HEK293 (cell line): ENCODE data around the gene ELF3.

Source experiments
- CTCF ChIA-PET: fragments of 350-600 bp; formaldehyde crosslinking; extraction: SDS; loops from one replicate; lab custom pipeline; 2021; ENCODE audit warnings: antibody characterized with exemption; lab: Yijun Ruan, JAX
- POLR2A ChIA-PET: fragments of 300-600 bp; formaldehyde crosslinking; extraction: SDS; loops from one replicate; lab custom pipeline; 2020; ENCODE audit warnings: antibody characterized with exemption, inconsistent platforms; lab: Yijun Ruan, JAX
- H3K27ac ChIP-seq: fragments of 200-500 bp; sonication (Bioruptor generic); 2 replicates; pipeline ENCODE4 v1.5.1; 2014; ENCODE audit warnings: low read depth, low read length, control low read depth, inconsistent platforms; ENCODE audit errors: extremely low read depth
- H3K36me3 ChIP-seq, 2 experiments: fragments of 200-500 bp in 1 of 2; sonication (Bioruptor generic) in 1 of 2; 1 replicate in 1 of 2; 2 replicates in 1 of 2; pipeline ENCODE4 v1.5.1; 2014 to 2017; ENCODE audit warnings: inconsistent platforms in 2 of 2, low read length in 2 of 2; ENCODE audit not compliant: control insufficient read depth in 2 of 2, insufficient read depth in 1 of 2
- H3K4me1 ChIP-seq: fragments of 200-500 bp; sonication (Bioruptor generic); 2 replicates; pipeline ENCODE4 v1.5.1; 2014; ENCODE audit warnings: mild to moderate bottlenecking, low read length, inconsistent platforms; ENCODE audit not compliant: control insufficient read depth, insufficient read depth
- H3K4me3 ChIP-seq: 2 replicates; pipeline ENCODE4 v1.5.1; 2011; ENCODE audit warnings: low read depth, mild to moderate bottlenecking, control low read depth, low read length, moderate library complexity
- H3K9me3 ChIP-seq: fragments of 200-500 bp; sonication (Bioruptor generic); 2 replicates; pipeline ENCODE4 v1.5.1; 2014; ENCODE audit warnings: low read depth, low read length, inconsistent platforms; ENCODE audit not compliant: control insufficient read depth, insufficient read depth
- GLIS1 ChIP-seq: fragments of 450-650 bp; formaldehyde crosslinking; IDR thresholded peaks from 2 replicates; pipeline ENCODE4 v1.5.1; 2016; ENCODE audit warnings: missing biosample characterization, missing genetic modification characterization
- IKZF3 ChIP-seq: fragments of 450-650 bp; IDR thresholded peaks from 2 replicates; pipeline ENCODE4 v1.5.0; 2018; ENCODE audit warnings: missing biosample characterization, mild to moderate bottlenecking, missing genetic modification characterization, moderate library complexity
- KLF1 ChIP-seq: fragments of 450-650 bp; formaldehyde crosslinking; IDR thresholded peaks from 2 replicates; pipeline ENCODE4 v1.5.1; 2016; ENCODE audit warnings: missing biosample characterization, missing genetic modification characterization
- KLF10 ChIP-seq: fragments of 450-650 bp; IDR thresholded peaks from 2 replicates; pipeline ENCODE4 v1.5.1; 2018; ENCODE audit warnings: missing biosample characterization, mild to moderate bottlenecking, missing genetic modification characterization
- KLF7 ChIP-seq: fragments of 450-650 bp; formaldehyde crosslinking; IDR thresholded peaks from 2 replicates; pipeline ENCODE4 v1.5.1; 2016; ENCODE audit warnings: missing biosample characterization, missing genetic modification characterization, borderline replicate concordance
- KLF8 ChIP-seq: fragments of 450-650 bp; formaldehyde crosslinking; IDR thresholded peaks from 2 replicates; pipeline ENCODE4 v1.5.1; 2016; ENCODE audit warnings: missing biosample characterization, missing genetic modification characterization
- PATZ1 ChIP-seq: fragments of 450-650 bp; formaldehyde crosslinking; IDR thresholded peaks from 2 replicates; pipeline ENCODE4 v1.5.1; 2016; ENCODE audit warnings: missing biosample characterization, missing genetic modification characterization
- ZFP41 ChIP-seq: fragments of 450-650 bp; formaldehyde crosslinking; IDR thresholded peaks from 2 replicates; pipeline ENCODE4 v1.5.1; 2016; ENCODE audit warnings: missing biosample characterization, missing genetic modification characterization, borderline replicate concordance
- ZFP69B ChIP-seq: fragments of 450-650 bp; formaldehyde crosslinking; IDR thresholded peaks from 2 replicates; pipeline ENCODE4 v1.5.1; 2016; ENCODE audit warnings: missing biosample characterization, missing genetic modification characterization
- ZIC2 ChIP-seq: fragments of 450-650 bp; formaldehyde crosslinking; IDR thresholded peaks from 2 replicates; pipeline ENCODE4 v1.5.1; 2016; ENCODE audit warnings: missing biosample characterization, missing genetic modification characterization
- ZNF10 ChIP-seq: fragments of 450-650 bp; formaldehyde crosslinking; IDR thresholded peaks from 2 replicates; pipeline ENCODE4 v1.5.1; 2017; ENCODE audit warnings: missing biosample characterization, missing genetic modification characterization
- ZNF214 ChIP-seq: fragments of 450-650 bp; formaldehyde crosslinking; IDR thresholded peaks from 2 replicates; pipeline ENCODE4 v1.5.1; 2017; ENCODE audit warnings: missing biosample characterization, mild to moderate bottlenecking, missing genetic modification characterization, borderline replicate concordance
- ZNF473 ChIP-seq: fragments of 450-650 bp; formaldehyde crosslinking; IDR thresholded peaks from 2 replicates; pipeline ENCODE4 v1.5.1; 2017; ENCODE audit warnings: missing biosample characterization, missing genetic modification characterization
- ZNF488 ChIP-seq: fragments of 450-650 bp; formaldehyde crosslinking; IDR thresholded peaks from 2 replicates; pipeline ENCODE4 v1.5.1; 2016; ENCODE audit warnings: missing biosample characterization, missing genetic modification characterization
- ZNF560 ChIP-seq: fragments of 450-650 bp; formaldehyde crosslinking; IDR thresholded peaks from 2 replicates; pipeline ENCODE4 v1.5.1; 2017; ENCODE audit warnings: missing biosample characterization, missing genetic modification characterization, borderline replicate concordance
- ZNF561 ChIP-seq: fragments of 450-650 bp; IDR thresholded peaks from 2 replicates; pipeline ENCODE4 v1.5.1; 2018; ENCODE audit warnings: missing biosample characterization, missing genetic modification characterization, borderline replicate concordance
- ZNF571 ChIP-seq: fragments of 450-650 bp; formaldehyde crosslinking; IDR thresholded peaks from 2 replicates; pipeline ENCODE4 v1.5.0; 2017; ENCODE audit warnings: missing biosample characterization, missing genetic modification characterization
- ZNF600 ChIP-seq: fragments of 450-650 bp; formaldehyde crosslinking; IDR thresholded peaks from 2 replicates; pipeline ENCODE4 v1.5.1; 2016; ENCODE audit warnings: missing biosample characterization, missing genetic modification characterization
- ZNF792 ChIP-seq: fragments of 450-650 bp; formaldehyde crosslinking; IDR thresholded peaks from 2 replicates; pipeline ENCODE4 v1.5.1; 2016; ENCODE audit warnings: missing biosample characterization, missing genetic modification characterization
- ZNF843 ChIP-seq: fragments of 450-650 bp; formaldehyde crosslinking; IDR thresholded peaks from 2 replicates; pipeline ENCODE4 v1.5.1; 2016; ENCODE audit warnings: missing biosample characterization, missing genetic modification characterization
- ZSCAN23 ChIP-seq: fragments of 450-650 bp; formaldehyde crosslinking; IDR thresholded peaks from 2 replicates; pipeline ENCODE4 v1.5.1; 2016; ENCODE audit warnings: missing biosample characterization, missing genetic modification characterization
- TF ChIP-seq, protein P1 (sequence below): fragments of 450-650 bp; formaldehyde crosslinking; IDR thresholded peaks from 2 replicates; pipeline ENCODE4 v1.5.1; 2016; ENCODE audit warnings: missing biosample characterization, missing genetic modification characterization
- TF ChIP-seq, protein P2 (sequence below): fragments of 450-650 bp; formaldehyde crosslinking; IDR thresholded peaks from 2 replicates; pipeline ENCODE4 v1.5.1; 2016; ENCODE audit warnings: missing biosample characterization, missing genetic modification characterization
- TF ChIP-seq, protein P3 (sequence below): fragments of 450-650 bp; formaldehyde crosslinking; IDR thresholded peaks from 2 replicates; pipeline ENCODE4 v1.5.1; 2016; ENCODE audit warnings: missing biosample characterization, missing genetic modification characterization

Gene ELF3

GRCh38 chr1:202018468-202019234 is 8.3 kb downstream of the ELF3 start:
- POLR2A ChIA-PET = interaction anchor here (1.5 to 2.2 kb wide), 3 partner anchors 16 to 87 kb away, joined by 4 to 6 read pairs (median 5); no protein-coding TSS in a partner anchor
- Histone ChIP-seq H3K36me3 (no peaks in the 10 kb centered on the region), H3K4me1 (peaks cover 18% of the 10 kb centered on the region), H3K9me3 (no peaks in the 10 kb centered on the region), H3K4me3 (no peak overlapping the region), H3K27ac (peak overlapping the region; percentile 29; the same call in 1 of the 2 replicates)
- CTCF ChIA-PET = interaction anchor here (1.0 kb wide), 2 partner anchors 10 to 105 kb away, joined by 3 read pairs; no protein-coding TSS in a partner anchor
- peak; percentile 56; the same call in 1 of the 2 replicates for TF ChIP-seq ZNF600 (tag by site-specific recombination)
- TF ChIP-seq ZSCAN23 (tag by site-specific recombination) = no peak
- TF ChIP-seq KLF10 (tag by site-specific recombination) = no peak
- TF ChIP-seq, protein P1, sequence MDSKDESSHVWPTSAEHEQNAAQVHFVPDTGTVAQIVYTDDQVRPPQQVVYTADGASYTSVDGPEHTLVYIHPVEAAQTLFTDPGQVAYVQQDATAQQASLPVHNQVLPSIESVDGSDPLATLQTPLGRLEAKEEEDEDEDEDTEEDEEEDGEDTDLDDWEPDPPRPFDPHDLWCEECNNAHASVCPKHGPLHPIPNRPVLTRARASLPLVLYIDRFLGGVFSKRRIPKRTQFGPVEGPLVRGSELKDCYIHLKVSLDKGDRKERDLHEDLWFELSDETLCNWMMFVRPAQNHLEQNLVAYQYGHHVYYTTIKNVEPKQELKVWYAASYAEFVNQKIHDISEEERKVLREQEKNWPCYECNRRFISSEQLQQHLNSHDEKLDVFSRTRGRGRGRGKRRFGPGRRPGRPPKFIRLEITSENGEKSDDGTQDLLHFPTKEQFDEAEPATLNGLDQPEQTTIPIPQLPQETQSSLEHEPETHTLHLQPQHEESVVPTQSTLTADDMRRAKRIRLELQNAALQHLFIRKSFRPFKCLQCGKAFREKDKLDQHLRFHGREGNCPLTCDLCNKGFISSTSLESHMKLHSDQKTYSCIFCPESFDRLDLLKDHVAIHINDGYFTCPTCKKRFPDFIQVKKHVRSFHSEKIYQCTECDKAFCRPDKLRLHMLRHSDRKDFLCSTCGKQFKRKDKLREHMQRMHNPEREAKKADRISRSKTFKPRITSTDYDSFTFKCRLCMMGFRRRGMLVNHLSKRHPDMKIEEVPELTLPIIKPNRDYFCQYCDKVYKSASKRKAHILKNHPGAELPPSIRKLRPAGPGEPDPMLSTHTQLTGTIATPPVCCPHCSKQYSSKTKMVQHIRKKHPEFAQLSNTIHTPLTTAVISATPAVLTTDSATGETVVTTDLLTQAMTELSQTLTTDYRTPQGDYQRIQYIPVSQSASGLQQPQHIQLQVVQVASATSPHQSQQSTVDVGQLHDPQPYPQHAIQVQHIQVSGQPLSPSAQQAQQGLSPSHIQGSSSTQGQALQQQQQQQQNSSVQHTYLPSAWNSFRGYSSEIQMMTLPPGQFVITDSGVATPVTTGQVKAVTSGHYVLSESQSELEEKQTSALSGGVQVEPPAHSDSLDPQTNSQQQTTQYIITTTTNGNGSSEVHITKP (tag by site-specific recombination) = 0 out of 2 replicates have a peak, but pooled peaks have one; percentile 28
- no peak for TF ChIP-seq ZFP69B (tag by site-specific recombination)
- TF ChIP-seq ZNF561 = no peak
- TF ChIP-seq ZNF488 (tag by site-specific recombination) = no peak
- peak; percentile 28; the same call in 1 of the 2 replicates for TF ChIP-seq IKZF3 (tag by site-specific recombination)
- no peak for TF ChIP-seq ZNF473
- TF ChIP-seq KLF8 (tag by site-specific recombination) = 0 out of 2 replicates have a peak, but pooled peaks have one; percentile 27
- TF ChIP-seq ZNF560 (tag by site-specific recombination) = no peak
- no peak for TF ChIP-seq ZNF10 (tag by site-specific recombination)
- TF ChIP-seq ZNF843 (tag by site-specific recombination) = 0 out of 2 replicates have a peak, but pooled peaks have one; percentile 8
- no peak for TF ChIP-seq ZFP41 (tag by site-specific recombination)
- TF ChIP-seq, protein P2, sequence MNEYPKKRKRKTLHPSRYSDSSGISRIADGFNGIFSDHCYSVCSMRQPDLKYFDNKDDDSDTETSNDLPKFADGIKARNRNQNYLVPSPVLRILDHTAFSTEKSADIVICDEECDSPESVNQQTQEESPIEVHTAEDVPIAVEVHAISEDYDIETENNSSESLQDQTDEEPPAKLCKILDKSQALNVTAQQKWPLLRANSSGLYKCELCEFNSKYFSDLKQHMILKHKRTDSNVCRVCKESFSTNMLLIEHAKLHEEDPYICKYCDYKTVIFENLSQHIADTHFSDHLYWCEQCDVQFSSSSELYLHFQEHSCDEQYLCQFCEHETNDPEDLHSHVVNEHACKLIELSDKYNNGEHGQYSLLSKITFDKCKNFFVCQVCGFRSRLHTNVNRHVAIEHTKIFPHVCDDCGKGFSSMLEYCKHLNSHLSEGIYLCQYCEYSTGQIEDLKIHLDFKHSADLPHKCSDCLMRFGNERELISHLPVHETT (tag by site-specific recombination) = no peak
- TF ChIP-seq PATZ1 (tag by site-specific recombination) = peak; percentile 62; the same call in 1 of the 2 replicates
- TF ChIP-seq, protein P3, sequence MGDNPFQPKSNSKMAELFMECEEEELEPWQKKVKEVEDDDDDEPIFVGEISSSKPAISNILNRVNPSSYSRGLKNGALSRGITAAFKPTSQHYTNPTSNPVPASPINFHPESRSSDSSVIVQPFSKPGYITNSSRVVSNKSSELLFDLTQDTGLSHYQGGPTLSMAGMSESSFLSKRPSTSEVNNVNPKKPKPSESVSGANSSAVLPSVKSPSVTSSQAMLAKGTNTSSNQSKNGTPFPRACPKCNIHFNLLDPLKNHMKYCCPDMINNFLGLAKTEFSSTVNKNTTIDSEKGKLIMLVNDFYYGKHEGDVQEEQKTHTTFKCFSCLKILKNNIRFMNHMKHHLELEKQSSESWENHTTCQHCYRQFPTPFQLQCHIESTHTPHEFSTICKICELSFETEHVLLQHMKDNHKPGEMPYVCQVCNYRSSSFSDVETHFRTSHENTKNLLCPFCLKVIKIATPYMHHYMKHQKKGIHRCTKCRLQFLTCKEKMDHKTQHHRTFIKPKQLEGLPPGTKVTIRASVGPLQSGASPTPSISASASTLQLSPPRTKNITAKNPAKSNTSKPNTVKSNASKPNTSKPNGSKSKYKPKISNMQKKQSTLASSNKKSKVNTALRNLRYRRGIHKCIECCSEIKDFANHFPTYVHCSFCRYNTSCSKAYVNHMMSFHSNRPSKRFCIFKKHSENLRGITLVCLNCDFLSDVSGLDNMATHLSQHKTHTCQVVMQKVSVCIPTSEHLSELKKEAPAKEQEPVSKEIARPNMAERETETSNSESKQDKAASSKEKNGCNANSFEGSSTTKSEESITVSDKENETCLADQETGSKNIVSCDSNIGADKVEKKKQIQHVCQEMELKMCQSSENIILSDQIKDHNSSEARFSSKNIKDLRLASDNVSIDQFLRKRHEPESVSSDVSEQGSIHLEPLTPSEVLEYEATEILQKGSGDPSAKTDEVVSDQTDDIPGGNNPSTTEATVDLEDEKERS (tag by site-specific recombination) = no peak
- 0 out of 2 replicates have a peak, but pooled peaks have one; percentile 38 for TF ChIP-seq ZNF792 (tag by site-specific recombination)
- TF ChIP-seq ZNF214 (tag by site-specific recombination) = no peak
- 0 out of 2 replicates have a peak, but pooled peaks have one; percentile 37 for TF ChIP-seq ZIC2 (tag by site-specific recombination)
- peak; percentile 78 for TF ChIP-seq GLIS1 (tag by site-specific recombination)
- TF ChIP-seq KLF1 (tag by site-specific recombination) = peak; percentile 100
- TF ChIP-seq KLF7 (tag by site-specific recombination) = peak; percentile 67; the same call in 1 of the 2 replicates
- TF ChIP-seq ZNF571 (tag by site-specific recombination) = no peak
